Vagina (tissue), 2 donors: Measurements from ENCODE around the gene NRG2. TPM values are rescaled to one million over a fixed set of nuclear protein-coding genes. Genes with fewer than 3 reads are reported as not detected.

Experiments used
- DNase-seq, 2 donors: peaks; one replicate each; pipeline ENCODE4 v3.0.0-alpha.2; 2017; ENCODE audit errors: extremely low spot score in 2 of 2
- H3K27ac ChIP-seq: fragments of 200-600 bp; sonication (generic); one replicate; pipeline ENCODE4 v1.5.1; 2019
- H3K27me3 ChIP-seq: fragments of 200-600 bp; sonication (generic); one replicate; pipeline ENCODE4 v1.5.1; 2019
- H3K36me3 ChIP-seq, 2 donors: fragments of 200-600 bp; sonication (generic); one replicate each; pipeline ENCODE4 v1.5.1; 2017 to 2019
- H3K4me1 ChIP-seq: fragments of 200-600 bp; sonication (generic); one replicate; pipeline ENCODE4 v1.5.1; 2019
- H3K4me3 ChIP-seq, 2 donors: fragments of 200-600 bp; sonication (generic); 1 replicate in 1 of 2; 2 replicates in 1 of 2; pipeline ENCODE4 v1.5.1; 2016 to 2019
- H3K9me3 ChIP-seq: fragments of 200-600 bp; sonication (generic); one replicate; pipeline ENCODE4 v1.5.1; 2019
- POLR2A ChIP-seq, 2 donors: fragments of 450-650 bp; IDR thresholded peaks; one replicate each; pipeline ENCODE4 v1.6.1; 2017; ENCODE audit warnings: antibody characterized with exemption in 2 of 2, mild to moderate bottlenecking in 2 of 2, moderate library complexity in 2 of 2
- POLR2AphosphoS5 ChIP-seq, 2 donors: sonication (generic); formaldehyde crosslinking; IDR thresholded peaks; one replicate each; pipeline ENCODE4 v1.9.0; 2017; ENCODE audit warnings: antibody characterized with exemption in 2 of 2, mild to moderate bottlenecking in 2 of 2, low read depth in 1 of 2; ENCODE audit not compliant: insufficient read depth in 1 of 2
- intact Hi-C: fragments of 100-400 bp; cut with DNase I; formaldehyde crosslinking; loops from one replicate; pipeline ENCODE4 v1.15.1; 2023
- total RNA-seq: library from RNA; depleted of rRNA; stranded (reverse); fragments of >200 nt; gene quantifications from one replicate; pipeline ENCODE4 v1.2.3, GENCODE V29; 2016
- TF ChIP-seq, protein P1 (sequence below), 3 experiments: fragments of 450-650 bp in 2 of 3; fragments of 200-600 bp in 1 of 3; sonication (generic) in 1 of 3; IDR thresholded peaks; one replicate each; pipeline ENCODE4 v1.5.1; 2017 to 2019; ENCODE audit warnings: antibody characterized with exemption in 3 of 3, mild to moderate bottlenecking in 2 of 3, moderate library complexity in 2 of 3

NRG2 gene
- total RNA-seq, 1 donor from 2014 or later, result 5.2 TPM

DNA sequence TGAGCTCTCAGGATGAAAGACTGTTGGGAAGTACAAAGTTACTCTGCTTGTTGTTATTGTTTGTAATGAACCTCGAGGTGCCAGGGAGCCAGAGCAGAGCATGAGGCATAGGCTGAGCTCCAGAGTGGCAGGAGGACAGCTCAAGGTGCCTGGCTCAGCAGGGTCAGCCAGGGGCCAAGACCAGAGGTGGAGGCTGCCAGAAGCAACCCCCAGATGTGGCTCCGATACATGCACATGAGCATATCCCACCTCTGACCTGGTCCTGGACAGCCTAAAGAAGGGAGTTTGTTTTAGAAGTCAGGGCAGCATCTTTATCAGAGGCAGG lies 141.9 kb downstream of the NRG2 start:
- Histone ChIP-seq H3K4me1 (peaks cover 46% of the 10 kb centered on the region), H3K4me3 (no peak overlapping the region), H3K36me3 (no peaks in the 10 kb centered on the region), H3K27ac (no peak overlapping the region), H3K9me3 (no peaks in the 10 kb centered on the region), H3K27me3 (no peaks in the 10 kb centered on the region)
- TF ChIP-seq, protein P1, sequence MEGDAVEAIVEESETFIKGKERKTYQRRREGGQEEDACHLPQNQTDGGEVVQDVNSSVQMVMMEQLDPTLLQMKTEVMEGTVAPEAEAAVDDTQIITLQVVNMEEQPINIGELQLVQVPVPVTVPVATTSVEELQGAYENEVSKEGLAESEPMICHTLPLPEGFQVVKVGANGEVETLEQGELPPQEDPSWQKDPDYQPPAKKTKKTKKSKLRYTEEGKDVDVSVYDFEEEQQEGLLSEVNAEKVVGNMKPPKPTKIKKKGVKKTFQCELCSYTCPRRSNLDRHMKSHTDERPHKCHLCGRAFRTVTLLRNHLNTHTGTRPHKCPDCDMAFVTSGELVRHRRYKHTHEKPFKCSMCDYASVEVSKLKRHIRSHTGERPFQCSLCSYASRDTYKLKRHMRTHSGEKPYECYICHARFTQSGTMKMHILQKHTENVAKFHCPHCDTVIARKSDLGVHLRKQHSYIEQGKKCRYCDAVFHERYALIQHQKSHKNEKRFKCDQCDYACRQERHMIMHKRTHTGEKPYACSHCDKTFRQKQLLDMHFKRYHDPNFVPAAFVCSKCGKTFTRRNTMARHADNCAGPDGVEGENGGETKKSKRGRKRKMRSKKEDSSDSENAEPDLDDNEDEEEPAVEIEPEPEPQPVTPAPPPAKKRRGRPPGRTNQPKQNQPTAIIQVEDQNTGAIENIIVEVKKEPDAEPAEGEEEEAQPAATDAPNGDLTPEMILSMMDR (IDR thresholded peaks at IDR 0.05), result no peak
- TF ChIP-seq POLR2A (IDR thresholded peaks at IDR 0.05) (no peak), POLR2AphosphoS5 (IDR thresholded peaks at IDR 0.05; ENCODE audit: insufficient read depth in 1 of 2, low read depth in 1 of 2) (no peak)
- no peak for DNase-seq
- intact Hi-C loops, result no loop called here

DNA sequence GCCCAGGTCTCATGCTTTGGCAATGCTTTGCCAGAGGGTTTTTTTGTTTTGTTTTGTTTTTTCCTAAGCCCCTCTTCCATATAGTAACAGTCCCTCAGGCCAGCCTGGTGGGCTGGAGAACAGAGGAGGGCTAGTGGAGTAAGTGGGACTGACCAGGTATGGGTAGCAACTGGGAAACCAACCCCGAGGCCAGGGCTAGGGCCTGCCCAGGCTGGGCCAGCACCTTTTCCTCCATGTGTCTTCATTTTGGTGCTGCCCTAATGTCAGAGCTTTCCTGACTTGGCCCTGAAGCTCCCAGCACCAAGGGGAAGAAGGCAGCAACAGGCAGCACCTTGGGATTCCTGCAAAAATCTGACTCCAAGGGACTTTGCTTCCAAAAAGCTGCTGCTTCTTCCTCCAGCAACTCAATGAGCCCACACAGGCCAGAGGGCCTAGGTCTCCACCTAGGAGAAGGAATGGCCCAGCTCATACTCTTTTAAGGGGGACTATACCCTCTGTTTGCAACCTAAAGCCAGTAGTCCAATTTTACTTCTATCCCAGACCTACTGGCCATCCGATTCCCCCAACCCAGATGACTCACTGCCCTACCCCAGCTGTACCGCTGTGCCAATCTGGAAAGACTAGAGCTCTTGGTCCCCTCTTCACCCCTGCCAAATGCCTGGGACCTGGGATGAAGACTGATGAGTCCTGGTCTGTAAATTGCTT lies 142.4 kb downstream of the NRG2 start:
- no peak for DNase-seq
- intact Hi-C loops, result no loop called here

DNA sequence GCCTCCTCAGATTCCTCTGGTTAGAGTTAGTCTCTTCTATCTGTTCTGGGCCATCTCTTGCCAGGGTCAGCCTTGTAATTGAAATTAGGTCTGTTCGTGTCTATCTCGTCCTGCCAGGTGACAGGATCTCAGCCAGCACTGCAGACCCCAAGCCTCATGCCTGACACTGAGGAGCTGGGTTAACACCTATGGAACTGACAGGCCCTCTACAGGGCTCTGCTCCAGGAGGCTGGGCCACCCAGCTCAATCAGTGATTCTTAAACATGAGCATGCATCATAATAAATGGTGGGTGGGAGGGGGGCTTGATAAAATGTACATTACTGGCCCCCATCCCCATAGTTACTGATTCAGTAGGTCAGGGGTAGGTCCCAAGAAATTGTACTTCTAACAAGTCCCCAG lies 144.1 kb downstream of the NRG2 start:
- H3K9me3 ChIP-seq, result no peaks in the 10 kb centered on the region
- H3K4me3 ChIP-seq, result no peak overlapping the region
- no peaks in the 10 kb centered on the region for H3K27me3 ChIP-seq
- intact Hi-C loops, result no loop called here
- H3K4me1 ChIP-seq, result peaks cover 49% of the 10 kb centered on the region
- no peak for DNase-seq
- no peak overlapping the region for H3K27ac ChIP-seq
- H3K36me3 ChIP-seq, result no peaks in the 10 kb centered on the region
- no peak for TF ChIP-seq POLR2AphosphoS5 (IDR thresholded peaks at IDR 0.05; ENCODE audit: insufficient read depth in 1 of 2, low read depth in 1 of 2)
- TF ChIP-seq, protein P1 (IDR thresholded peaks at IDR 0.05), result no peak
- TF ChIP-seq POLR2A (IDR thresholded peaks at IDR 0.05), result no peak

More for the DNA sequence above, 142.4 kb downstream of the NRG2 start:
- no peaks in the 10 kb centered on the region for H3K36me3 ChIP-seq
- H3K4me1 ChIP-seq, result peaks cover 51% of the 10 kb centered on the region
- H3K27ac ChIP-seq, result no peak overlapping the region
- TF ChIP-seq, protein P1 (IDR thresholded peaks at IDR 0.05), result no peak
- TF ChIP-seq POLR2A (IDR thresholded peaks at IDR 0.05) (no peak), POLR2AphosphoS5 (IDR thresholded peaks at IDR 0.05; ENCODE audit: insufficient read depth in 1 of 2, low read depth in 1 of 2) (no peak)
- H3K9me3 ChIP-seq, result no peaks in the 10 kb centered on the region
- H3K4me3 ChIP-seq, result no peak overlapping the region
- H3K27me3 ChIP-seq, result no peaks in the 10 kb centered on the region

DNA sequence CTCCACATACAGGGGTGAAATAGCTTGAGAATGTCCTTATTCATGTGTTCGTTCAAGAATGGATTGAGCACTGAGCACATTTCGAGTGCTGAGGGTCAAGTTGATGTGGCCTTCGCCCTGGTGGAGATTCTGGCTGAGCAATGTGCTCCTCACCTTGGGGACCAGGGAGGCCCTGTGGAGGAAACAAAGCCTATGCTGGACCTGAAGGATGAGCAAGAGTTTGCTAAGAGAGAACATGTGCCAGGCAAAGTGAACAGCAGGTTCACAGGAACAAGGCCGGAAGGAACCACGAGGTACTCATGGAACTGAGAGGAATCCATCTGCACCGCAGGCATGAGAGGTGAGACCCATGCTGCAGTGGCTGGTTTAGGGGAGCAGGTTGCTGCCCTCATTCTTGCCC lies 145.1 kb downstream of the NRG2 start:
- H3K27me3 ChIP-seq, result no peaks in the 10 kb centered on the region
- no peak overlapping the region for H3K4me3 ChIP-seq
- TF ChIP-seq, protein P1 (IDR thresholded peaks at IDR 0.05), result no peak
- TF ChIP-seq POLR2A (IDR thresholded peaks at IDR 0.05), result no peak
- TF ChIP-seq POLR2AphosphoS5 (IDR thresholded peaks at IDR 0.05; ENCODE audit: insufficient read depth in 1 of 2, low read depth in 1 of 2), result no peak
- DNase-seq, result no peak
- H3K4me1 ChIP-seq, result peaks cover 39% of the 10 kb centered on the region
- no peaks in the 10 kb centered on the region for H3K36me3 ChIP-seq
- intact Hi-C loops, result no loop called here
- H3K9me3 ChIP-seq, result no peaks in the 10 kb centered on the region
- no peak overlapping the region for H3K27ac ChIP-seq

DNA sequence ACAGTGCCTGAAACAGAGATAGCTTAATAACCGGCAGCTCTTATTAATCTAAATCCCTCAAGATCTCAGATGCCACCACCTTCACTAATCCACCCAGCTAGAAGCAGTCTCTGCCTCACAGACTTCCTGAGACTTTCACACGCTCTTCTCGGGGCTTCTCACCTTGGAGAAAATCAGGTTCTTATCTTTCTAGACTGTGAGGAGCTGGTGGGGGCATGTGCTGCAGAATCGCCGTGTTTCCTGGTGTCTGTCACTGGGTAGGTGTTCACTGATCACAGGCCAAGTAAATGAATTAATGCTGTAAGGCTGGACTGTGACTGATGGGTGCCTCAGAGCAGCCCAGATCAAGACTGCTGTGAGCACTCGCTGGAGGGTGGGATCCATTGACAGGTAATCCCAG lies 145.8 kb downstream of the NRG2 start:
- no peak overlapping the region for H3K27ac ChIP-seq
- intact Hi-C loops, result no loop called here

More for the DNA sequence above, 145.8 kb downstream of the NRG2 start:
- Histone ChIP-seq H3K4me1 (peaks cover 33% of the 10 kb centered on the region), H3K36me3 (no peaks in the 10 kb centered on the region), H3K4me3 (no peak overlapping the region), H3K27me3 (no peaks in the 10 kb centered on the region), H3K9me3 (no peaks in the 10 kb centered on the region)
- no peak for TF ChIP-seq POLR2A (IDR thresholded peaks at IDR 0.05)
- TF ChIP-seq POLR2AphosphoS5 (IDR thresholded peaks at IDR 0.05; ENCODE audit: insufficient read depth in 1 of 2, low read depth in 1 of 2), result no peak
- TF ChIP-seq, protein P1 (IDR thresholded peaks at IDR 0.05), result no peak
- DNase-seq, result no peak
